ENCODE data around the gene OR10C1. TPM values are rescaled to one million over a fixed set of nuclear protein-coding genes. Genes with fewer than 3 reads are reported as not detected.
"Not testable (repeated sequence)": the region's sequence is repeated elsewhere in the genome, so short reads cannot be mapped to it uniquely, and the experiment has no call there.

The OR10C1 gene
- total RNA-seq, 1 experiment from 2014 or later: not detected

DNA sequence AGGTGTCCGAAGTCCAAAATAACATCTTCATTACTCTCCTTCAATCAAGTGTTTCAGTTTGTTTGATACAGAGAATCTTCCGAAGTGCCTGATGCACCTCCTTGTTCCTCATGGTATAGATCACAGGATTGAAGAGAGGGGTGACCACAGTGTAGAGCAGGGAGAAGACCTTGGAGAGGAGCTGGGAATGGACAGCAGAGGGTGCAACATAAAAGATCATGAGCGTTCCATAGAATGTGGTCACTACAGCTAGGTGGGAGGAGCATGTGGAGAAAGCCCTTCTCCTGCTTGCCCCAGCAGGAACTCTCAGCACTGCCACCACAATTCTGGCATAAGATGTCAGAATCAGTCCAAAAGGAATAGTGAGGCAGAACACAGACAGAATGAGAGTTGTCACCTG lies 12.5 kb upstream of the OR10C1 start:
- no peak overlapping the region for H3K4me3 ChIP-seq (ENCODE audit: low read depth, low read length)
- Mint-ChIP-seq H3K4me1 (ENCODE audit: low read depth, unreplicated experiment) (no peaks in the 10 kb centered on the region), H3K9me3 (ENCODE audit: unreplicated experiment) (no peaks in the 10 kb centered on the region), H3K4me3 (ENCODE audit: unreplicated experiment) (no peak overlapping the region), H3K27me3 (ENCODE audit: insufficient read depth, unreplicated experiment) (peaks cover 25% of the 10 kb centered on the region), H3K36me3 (ENCODE audit: insufficient read depth, unreplicated experiment) (no peaks in the 10 kb centered on the region), H3K27ac (ENCODE audit: unreplicated experiment) (no peak overlapping the region)
- H3K9me3 ChIP-seq: no peaks in the 10 kb centered on the region
- ChIA-PET CTCF (interaction anchor here (0.8 to 1.0 kb wide), 2 partner anchors 21 to 163 kb away, joined by 7 to 8 read pairs; no protein-coding TSS in a partner anchor), POLR2A (no interaction called here)
- H3K4me1 ChIP-seq: no peaks in the 10 kb centered on the region
- no peaks in the 10 kb centered on the region for H3K36me3 ChIP-seq (ENCODE audit: control insufficient read depth, insufficient read depth, low read length)
- intact Hi-C loops (cut with micrococcal nuclease; ENCODE audit: unreplicated experiment): loop anchor here (1.0 kb wide), 1 partner anchor 163 kb away; no protein-coding TSS in a partner anchor
- TF ChIP-seq, protein P1, sequence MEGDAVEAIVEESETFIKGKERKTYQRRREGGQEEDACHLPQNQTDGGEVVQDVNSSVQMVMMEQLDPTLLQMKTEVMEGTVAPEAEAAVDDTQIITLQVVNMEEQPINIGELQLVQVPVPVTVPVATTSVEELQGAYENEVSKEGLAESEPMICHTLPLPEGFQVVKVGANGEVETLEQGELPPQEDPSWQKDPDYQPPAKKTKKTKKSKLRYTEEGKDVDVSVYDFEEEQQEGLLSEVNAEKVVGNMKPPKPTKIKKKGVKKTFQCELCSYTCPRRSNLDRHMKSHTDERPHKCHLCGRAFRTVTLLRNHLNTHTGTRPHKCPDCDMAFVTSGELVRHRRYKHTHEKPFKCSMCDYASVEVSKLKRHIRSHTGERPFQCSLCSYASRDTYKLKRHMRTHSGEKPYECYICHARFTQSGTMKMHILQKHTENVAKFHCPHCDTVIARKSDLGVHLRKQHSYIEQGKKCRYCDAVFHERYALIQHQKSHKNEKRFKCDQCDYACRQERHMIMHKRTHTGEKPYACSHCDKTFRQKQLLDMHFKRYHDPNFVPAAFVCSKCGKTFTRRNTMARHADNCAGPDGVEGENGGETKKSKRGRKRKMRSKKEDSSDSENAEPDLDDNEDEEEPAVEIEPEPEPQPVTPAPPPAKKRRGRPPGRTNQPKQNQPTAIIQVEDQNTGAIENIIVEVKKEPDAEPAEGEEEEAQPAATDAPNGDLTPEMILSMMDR (IDR thresholded peaks at IDR 0.05; ENCODE audit: insufficient read depth in 1 of 2, low read depth in 1 of 2, low read length in 1 of 2, severe bottlenecking in 1 of 2, unreplicated experiment in 1 of 2): peak in 1 of 2 experiments; percentile 15
- peak in 1 of 2 experiments; percentile 11 for DNase-seq
- BruUV-seq (replicated peaks): no TSS peak
- H3K27me3 ChIP-seq (replicated peaks; ENCODE audit: control insufficient read depth, insufficient read depth, low read length): no peaks in the 10 kb centered on the region

DNA sequence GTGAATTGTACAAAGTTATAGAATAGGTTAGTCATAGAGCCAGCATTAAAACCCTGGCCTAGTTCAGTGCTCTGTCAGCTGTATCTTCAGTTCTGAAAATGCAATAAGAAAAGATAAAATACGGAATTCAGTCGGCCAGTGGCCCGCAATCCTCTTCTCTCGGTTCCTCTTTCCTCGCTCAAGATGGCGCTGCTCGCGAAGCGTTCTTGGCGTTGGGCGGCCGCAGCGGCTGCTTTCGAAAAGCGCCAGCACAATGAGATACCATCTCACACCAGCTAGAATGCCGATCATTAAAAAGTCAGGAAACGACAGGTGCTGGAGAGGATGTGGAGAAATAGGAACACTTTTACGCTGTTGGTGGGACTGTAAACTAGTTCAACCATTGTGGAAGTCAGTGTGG lies 2.4 kb upstream of the OR10C1 start:
- H3K4me1 ChIP-seq; intact Hi-C loops (cut with micrococcal nuclease; ENCODE audit: unreplicated experiment); CTCF ChIA-PET; DNase-seq; H3K27me3 ChIP-seq (replicated peaks; ENCODE audit: control insufficient read depth, insufficient read depth, low read length); H3K36me3 Mint-ChIP-seq (ENCODE audit: insufficient read depth, unreplicated experiment); H3K36me3 ChIP-seq (ENCODE audit: control insufficient read depth, insufficient read depth, low read length); H3K4me1 Mint-ChIP-seq (ENCODE audit: low read depth, unreplicated experiment); H3K4me3 Mint-ChIP-seq (ENCODE audit: unreplicated experiment); H3K9me3 Mint-ChIP-seq (ENCODE audit: unreplicated experiment); BruUV-seq (replicated peaks); H3K9me3 ChIP-seq; H3K4me3 ChIP-seq (ENCODE audit: low read depth, low read length); POLR2A ChIA-PET; H3K27ac Mint-ChIP-seq (ENCODE audit: unreplicated experiment): not testable (repeated sequence)
- H3K27me3 Mint-ChIP-seq (ENCODE audit: insufficient read depth, unreplicated experiment): peaks cover 18% of the 10 kb centered on the region

DNA sequence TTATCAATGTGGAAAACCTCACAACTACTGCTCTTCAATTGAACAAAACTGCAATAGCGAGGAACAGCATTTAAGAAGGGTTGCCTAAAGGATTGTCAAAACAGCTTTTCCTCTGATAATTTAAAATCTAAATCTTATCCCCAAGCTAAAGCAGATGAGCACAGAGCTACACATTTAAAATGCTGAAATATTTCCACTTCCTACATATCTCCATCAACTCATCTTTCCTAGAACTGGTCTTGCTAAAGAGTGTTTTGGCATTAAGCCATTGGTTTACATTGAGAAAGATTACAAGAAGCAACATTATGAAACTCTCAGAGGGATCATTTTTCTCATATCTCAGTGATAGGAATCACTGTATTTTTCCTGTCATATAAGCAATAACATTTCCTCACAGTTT lies 3.6 kb downstream of the OR10C1 start:
- POLR2A ChIA-PET: no interaction called here
- CTCF ChIA-PET: no interaction called here
- H3K4me1 ChIP-seq: no peaks in the 10 kb centered on the region
- Mint-ChIP-seq H3K4me3 (ENCODE audit: unreplicated experiment) (no peak overlapping the region), H3K36me3 (ENCODE audit: insufficient read depth, unreplicated experiment) (no peaks in the 10 kb centered on the region), H3K4me1 (ENCODE audit: low read depth, unreplicated experiment) (no peaks in the 10 kb centered on the region), H3K27ac (ENCODE audit: unreplicated experiment) (no peak overlapping the region), H3K27me3 (ENCODE audit: insufficient read depth, unreplicated experiment) (peaks cover 17% of the 10 kb centered on the region), H3K9me3 (ENCODE audit: unreplicated experiment) (peaks cover 15% of the 10 kb centered on the region)
- DNase-seq: no peak
- H3K4me3 ChIP-seq (ENCODE audit: low read depth, low read length): no peak overlapping the region
- H3K27me3 ChIP-seq (replicated peaks; ENCODE audit: control insufficient read depth, insufficient read depth, low read length): no peaks in the 10 kb centered on the region
- intact Hi-C loops (cut with micrococcal nuclease; ENCODE audit: unreplicated experiment): no loop called here
- no peaks in the 10 kb centered on the region for H3K36me3 ChIP-seq (ENCODE audit: control insufficient read depth, insufficient read depth, low read length)
- no TSS peak for BruUV-seq (replicated peaks)
- H3K9me3 ChIP-seq: no peaks in the 10 kb centered on the region
- TF ChIP-seq, protein P1 (IDR thresholded peaks at IDR 0.05; ENCODE audit: insufficient read depth in 1 of 2, low read depth in 1 of 2, low read length in 1 of 2, severe bottlenecking in 1 of 2, unreplicated experiment in 1 of 2): no peak

DNA sequence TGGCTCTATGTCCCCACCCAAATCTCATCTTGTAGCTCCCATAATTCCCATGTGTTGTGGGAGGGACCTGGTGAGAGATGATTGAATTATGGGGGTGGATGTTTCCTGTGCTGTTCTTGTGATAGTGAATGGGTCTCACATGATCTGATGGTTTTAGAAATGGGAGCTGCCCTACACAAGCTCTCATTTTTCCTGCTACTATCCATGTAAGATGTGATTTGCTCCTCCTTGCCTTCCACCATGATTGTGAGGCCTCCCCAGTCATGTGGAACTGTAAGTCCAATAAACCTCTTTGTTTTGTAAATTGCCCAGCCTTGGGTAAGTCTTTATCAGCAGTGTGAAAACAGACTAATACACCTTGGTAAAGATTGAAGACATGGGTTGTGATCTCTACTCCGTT lies 4.9 kb downstream of the OR10C1 start:
- H3K9me3 Mint-ChIP-seq (ENCODE audit: unreplicated experiment): peaks cover 15% of the 10 kb centered on the region
- BruUV-seq (replicated peaks); intact Hi-C loops (cut with micrococcal nuclease; ENCODE audit: unreplicated experiment); H3K27me3 ChIP-seq (replicated peaks; ENCODE audit: control insufficient read depth, insufficient read depth, low read length); H3K4me3 Mint-ChIP-seq (ENCODE audit: unreplicated experiment); H3K36me3 ChIP-seq (ENCODE audit: control insufficient read depth, insufficient read depth, low read length); CTCF ChIA-PET; H3K4me1 Mint-ChIP-seq (ENCODE audit: low read depth, unreplicated experiment); POLR2A ChIA-PET; H3K36me3 Mint-ChIP-seq (ENCODE audit: insufficient read depth, unreplicated experiment); H3K9me3 ChIP-seq; H3K4me1 ChIP-seq; H3K4me3 ChIP-seq (ENCODE audit: low read depth, low read length); DNase-seq; H3K27ac Mint-ChIP-seq (ENCODE audit: unreplicated experiment): not testable (repeated sequence)
- H3K27me3 Mint-ChIP-seq (ENCODE audit: insufficient read depth, unreplicated experiment): peaks cover 17% of the 10 kb centered on the region
